GM21529 (cell line): ENCODE measurements around the gene HCRTR1.
A peak's percentile ranks its signal among the peaks of the same experiment; 100 is the strongest.

Source experiments
- ATAC-seq: cut with Tn5 transposase; IDR thresholded peaks from one replicate; pipeline ENCODE4 v1.9.1; 2021; ENCODE audit not compliant: unreplicated experiment

The HCRTR1 gene

DNA sequence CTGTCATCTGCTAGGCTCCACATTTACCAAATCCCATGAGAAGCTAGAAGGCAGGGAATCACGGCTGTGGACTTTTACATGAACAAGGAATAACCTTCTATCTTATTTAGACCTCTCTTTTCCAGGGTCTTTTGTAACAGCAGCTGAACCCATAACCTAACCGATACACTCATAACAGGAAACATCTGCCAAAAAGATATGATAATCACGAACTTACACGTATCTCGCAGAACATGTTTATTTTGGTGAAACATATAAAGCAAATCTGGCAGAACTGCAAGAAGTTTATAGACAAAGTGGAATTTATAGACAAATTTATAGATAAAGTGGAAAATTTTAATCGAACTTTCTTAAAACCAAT is 20.8 kb upstream of the HCRTR1 start:
- no peak for ATAC-seq

DNA sequence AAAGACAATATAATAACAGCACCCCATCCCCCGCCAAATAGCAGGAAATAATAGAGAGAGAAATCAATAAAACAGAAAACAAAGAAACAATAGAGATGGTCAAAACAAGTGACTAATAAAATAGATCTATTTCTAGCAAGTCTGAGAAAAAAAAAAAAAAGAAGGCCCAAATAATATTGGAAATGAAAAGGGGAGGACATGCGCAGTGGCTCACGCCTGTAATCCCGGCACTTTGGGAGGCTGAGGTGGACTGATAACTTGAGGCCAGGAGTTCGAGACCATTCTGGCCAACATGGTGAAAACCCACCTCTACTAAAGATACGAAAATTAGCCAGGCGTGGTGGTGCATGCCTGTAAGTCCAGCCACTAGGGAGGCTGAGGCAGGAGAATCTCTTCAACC is 18.5 kb upstream of the HCRTR1 start:
- ATAC-seq = no peak

DNA sequence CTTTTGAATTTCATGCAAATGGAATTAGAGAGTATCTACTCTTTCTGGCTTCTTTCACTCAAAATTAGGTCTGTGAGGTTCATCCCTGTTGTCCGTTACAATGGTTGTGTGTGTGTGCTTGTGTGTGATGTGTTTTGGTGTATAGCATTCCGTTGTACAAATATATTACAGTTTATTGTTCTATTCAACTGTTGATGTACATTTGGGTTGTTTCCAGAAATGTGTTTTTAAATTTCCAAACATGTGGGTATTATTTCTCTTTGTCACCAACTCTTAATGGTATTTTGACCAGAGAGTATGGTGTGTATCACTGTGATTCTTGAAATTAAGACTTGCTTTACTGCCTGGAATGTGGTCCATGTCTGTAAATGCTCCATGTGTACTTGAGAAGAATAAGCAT is 16.8 kb upstream of the HCRTR1 start:
- ATAC-seq = no peak

DNA sequence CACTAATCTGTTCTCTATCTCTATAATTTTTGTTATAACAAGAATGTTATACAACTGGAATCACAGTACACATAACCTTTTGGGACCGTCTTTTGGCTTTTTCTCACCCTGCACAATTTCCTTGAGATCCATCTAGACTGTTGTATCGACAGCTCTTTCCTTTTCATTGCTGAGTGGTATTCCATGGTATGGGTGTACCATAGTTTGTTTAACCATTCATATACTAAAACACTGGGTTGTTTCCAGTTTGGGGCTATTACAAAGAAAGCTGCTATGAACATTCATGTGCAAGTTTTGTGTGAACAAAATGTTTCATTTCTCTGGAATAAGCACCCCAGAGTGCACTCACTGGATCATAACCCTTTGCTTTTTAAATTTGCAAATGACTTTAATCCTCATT is 15.4 kb upstream of the HCRTR1 start:
- no peak for ATAC-seq

DNA sequence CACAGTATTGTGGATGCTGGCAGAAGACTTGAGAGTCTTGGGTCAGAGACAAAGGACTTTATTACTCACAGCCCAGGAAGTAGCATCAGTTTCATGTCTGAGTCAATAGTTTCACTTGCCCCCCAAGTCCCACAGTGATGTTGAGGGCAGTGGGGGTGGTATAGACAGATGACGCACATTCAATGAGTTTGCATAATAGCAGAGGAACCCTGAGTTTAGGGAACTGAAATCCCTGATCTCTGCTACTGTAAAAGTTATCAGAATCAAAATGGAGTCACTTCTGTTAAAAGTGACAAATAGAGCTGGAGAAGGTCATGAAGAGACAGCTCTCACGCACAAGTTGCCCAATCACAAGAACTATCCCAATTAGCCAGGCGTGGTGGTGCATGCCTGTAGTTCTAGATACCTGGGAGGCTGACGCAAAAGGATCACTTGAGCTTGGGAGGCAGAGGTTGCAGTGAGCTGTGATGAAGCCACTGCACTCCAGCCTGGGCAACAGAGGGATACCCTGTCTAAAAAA is 11.5 kb upstream of the HCRTR1 start:
- ATAC-seq = peak; percentile 98

DNA sequence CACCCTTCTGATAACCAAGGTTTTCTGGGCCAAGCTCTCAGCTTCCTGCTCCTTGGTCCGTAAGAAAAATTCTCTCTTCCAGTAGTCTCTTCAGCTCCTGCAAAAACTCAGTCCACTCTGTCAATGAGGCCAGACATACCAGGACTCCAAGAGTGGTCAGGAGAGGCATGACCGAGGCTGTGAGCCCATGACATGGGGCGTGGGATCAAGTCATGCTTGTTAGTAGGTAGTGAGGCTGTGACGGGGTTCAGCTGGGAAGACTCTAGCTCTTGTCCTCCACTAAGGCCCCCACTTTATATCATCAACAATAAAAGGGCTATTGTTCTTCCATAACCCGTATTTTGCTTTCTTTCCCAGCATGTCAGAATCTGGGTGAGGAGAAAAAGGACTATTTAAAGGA is 10.1 kb upstream of the HCRTR1 start:
- no peak for ATAC-seq

DNA sequence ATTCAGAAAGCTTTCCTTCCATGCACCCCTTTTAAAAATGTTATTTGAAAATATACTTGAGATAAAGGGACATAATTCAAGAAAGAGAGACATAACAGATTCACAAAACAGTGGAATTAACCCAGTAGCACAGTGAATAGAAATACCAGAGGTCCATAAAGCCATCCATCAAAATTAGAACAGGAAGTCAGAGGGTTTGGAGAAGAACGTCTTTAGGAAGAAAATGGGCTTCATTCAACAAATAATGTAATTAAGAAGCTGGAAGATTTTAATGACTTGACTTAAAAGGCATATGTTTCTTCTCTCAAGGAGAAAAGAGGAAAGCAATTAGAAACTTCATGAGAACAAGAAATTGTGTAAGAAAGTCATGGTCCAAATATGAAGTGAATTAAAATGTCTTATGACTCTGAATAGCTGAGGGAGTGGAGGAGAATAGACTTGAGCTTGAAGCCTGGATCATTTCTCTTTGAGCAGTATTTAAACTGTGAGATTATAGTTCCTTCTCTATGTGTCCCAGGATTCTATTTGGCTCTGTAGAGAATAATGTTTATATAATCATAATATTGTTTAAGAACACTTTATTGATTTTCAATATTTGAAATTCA is 7.9 kb upstream of the HCRTR1 start:
- ATAC-seq = no peak

DNA sequence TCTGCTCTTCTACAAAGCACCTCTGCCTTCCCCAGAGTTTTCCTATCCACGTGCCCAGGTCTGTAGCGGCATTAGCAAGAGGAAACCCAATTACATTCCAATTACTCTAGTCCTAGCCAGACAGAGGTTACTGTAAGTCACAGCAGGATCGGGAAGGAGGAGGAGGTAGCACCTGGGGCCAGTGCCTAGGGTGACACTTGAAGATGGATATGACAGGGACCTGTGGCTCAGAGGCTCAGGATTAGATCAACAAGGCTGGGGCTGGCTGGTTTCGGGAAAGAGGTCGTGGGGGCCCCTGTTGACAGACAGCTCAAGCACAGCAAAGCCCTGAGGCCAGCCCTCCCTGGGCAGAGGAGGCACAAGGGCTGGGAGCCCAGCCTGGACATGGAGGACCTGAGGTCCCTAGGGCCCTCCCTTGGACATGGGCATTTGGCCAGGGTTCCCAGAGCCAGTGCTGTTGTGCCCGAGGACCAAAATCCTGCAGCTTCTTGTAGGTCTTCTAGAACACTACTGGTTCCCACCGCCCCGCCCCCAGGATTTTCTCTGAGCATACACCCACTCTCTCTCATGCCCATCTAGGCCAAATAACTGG is 3.0 kb upstream of the HCRTR1 start:
- no peak for ATAC-seq

DNA sequence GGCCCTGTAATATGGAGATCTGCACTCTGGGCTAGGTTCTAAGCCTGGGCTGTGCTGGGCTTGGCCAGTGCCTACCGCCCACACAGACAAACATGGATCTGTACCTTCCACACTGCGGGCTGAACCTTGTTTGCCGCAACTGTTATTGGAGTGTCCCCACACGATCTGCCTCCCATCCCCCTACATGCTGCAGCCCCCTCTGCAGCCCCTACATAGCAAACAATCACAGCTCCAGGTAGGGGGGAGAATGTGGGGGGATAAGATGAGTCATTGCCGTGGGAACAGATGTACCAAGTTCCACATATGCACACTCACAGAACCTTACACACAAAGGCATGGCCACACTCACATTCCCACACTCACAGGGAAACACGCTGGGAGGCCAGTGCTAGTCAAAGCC is 2.1 kb upstream of the HCRTR1 start:
- no peak for ATAC-seq

DNA sequence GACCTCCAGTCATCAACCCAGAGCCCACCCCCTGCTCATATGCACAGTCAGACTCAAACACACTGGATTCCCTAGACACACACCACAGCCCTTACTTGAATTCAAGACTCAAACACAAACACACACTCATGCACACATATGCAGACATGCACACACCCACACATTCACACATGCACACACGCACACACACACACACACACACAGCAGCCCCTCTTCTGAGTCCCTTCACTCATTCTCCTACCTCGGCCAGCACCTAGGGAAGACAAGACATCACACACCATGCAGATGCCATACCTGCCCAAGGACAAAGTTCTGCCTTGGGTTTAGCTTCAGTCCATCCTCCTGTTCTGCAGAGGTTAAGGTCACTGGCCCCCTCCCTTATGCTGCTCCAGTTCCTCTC is 1.6 kb upstream of the HCRTR1 start:
- no peak for ATAC-seq

DNA sequence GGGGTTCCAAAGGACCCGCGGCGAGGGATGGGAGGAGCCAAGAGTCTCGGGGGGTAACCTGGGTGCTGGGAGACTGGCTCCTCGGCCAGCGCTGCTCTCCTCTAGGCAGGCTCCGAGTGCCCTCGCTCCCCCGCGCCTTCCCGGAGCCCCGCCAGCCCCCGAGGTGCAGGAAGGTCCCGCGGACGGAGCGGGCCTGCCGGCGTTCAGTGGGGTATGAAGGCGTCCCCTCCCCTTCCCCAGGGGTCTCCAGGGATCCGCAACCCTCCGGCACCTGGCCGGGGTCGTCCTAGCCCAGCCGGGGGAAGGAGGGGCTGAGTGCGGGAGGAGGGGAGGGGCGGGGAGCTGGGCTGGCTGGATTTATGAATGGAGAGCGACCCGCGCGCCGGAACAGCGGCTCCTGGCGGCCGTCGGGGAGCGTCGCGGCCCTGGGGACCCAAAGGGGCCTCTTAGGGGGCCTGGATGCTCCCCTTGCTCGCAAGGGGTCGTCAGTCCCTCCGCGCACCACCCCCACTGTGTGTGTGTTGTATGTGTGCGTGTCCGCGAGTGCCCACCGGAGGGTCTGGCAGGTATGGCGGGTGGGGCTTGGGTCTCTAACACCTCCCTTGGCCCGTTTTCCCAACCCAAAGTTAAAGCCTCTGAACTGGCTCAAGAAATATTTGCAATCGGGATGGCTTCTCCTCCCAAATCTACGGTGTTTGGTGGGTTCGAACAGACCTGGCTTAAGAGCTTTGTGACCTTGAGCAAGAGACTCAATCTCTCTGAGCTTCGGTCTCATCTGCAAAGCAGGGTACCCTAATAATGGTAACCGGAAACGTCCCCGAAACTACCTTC is 642 bp downstream of the HCRTR1 start:
- ATAC-seq = no peak

DNA sequence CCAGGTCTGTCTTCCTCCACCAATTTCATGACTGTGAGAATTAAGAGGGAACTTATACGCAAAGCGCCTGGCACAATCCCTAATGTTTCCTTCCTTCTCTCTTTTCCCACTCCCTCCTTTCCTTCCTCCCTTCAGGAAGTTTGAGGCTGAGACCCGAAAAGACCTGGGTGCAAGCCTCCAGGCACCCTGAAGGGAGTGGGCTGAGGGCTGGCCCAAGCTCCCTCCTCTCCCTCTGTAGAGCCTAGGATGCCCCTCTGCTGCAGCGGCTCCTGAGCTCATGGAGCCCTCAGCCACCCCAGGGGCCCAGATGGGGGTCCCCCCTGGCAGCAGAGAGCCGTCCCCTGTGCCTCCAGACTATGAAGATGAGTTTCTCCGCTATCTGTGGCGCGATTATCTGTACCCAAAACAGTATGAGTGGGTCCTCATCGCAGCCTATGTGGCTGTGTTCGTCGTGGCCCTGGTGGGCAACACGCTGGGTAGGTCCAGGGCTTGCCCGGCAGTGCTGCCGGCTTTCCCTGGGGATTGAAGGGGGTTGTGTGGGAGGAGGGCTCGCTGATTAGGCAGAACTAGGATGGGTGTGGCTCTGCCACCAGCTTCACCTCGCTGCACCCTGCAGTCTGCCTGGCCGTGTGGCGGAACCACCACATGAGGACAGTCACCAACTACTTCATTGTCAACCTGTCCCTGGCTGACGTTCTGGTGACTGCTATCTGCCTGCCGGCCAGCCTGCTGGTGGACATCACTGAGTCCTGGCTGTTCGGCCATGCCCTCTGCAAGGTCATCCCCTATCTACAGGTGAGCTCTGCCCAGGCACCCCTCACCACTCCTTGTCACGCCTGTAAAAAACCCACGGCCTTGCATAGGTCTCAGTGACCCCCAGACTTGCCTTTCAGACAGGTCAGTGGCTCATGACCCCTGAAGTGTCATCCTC is 1.7 kb downstream of the HCRTR1 start:
- no peak for ATAC-seq

DNA sequence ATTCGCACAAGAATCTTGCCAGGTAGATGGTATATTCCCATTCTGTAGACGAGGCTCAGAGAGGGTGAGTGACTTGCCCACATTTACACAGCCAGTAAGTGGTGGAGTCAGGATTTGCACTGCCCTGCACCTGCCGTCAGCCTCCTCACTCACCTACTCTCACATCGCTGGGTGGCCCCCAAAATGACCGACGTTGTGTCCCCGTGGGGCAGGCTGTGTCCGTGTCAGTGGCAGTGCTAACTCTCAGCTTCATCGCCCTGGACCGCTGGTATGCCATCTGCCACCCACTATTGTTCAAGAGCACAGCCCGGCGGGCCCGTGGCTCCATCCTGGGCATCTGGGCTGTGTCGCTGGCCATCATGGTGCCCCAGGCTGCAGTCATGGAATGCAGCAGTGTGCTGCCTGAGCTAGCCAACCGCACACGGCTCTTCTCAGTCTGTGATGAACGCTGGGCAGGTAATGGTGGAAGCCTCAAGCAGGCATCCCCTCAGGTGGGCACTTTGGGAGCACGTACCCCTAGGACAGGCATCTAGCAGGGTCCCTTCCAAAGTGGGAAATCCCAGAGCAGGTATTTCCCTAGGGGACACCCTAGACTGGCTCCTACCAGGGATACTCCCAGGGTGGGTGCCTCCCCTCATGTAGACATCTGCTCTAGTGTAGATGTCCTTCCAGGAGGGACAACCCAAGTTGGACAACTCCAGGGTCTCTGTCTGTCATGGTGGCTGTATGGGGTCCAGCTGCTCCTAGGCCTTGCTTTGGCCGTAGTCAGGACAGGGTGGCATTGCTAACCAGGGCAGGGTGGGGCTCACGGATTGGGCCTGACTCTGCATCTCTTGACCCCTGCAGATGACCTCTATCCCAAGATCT is 3.4 kb downstream of the HCRTR1 start:
- ATAC-seq = no peak

DNA sequence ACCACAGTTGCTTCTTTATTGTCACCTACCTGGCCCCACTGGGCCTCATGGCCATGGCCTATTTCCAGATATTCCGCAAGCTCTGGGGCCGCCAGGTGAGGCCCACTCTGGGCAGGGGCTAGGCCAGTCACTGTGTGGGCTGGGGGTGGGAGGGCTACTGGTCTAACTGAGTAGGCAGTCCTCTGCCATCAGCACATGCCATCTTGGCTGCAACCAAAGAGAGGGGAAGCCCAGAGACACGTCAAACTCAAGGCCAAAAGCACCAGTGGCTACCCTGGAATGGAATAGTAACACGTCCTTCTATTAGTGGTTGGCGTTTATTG is 4.0 kb downstream of the HCRTR1 start:
- no peak for ATAC-seq

DNA sequence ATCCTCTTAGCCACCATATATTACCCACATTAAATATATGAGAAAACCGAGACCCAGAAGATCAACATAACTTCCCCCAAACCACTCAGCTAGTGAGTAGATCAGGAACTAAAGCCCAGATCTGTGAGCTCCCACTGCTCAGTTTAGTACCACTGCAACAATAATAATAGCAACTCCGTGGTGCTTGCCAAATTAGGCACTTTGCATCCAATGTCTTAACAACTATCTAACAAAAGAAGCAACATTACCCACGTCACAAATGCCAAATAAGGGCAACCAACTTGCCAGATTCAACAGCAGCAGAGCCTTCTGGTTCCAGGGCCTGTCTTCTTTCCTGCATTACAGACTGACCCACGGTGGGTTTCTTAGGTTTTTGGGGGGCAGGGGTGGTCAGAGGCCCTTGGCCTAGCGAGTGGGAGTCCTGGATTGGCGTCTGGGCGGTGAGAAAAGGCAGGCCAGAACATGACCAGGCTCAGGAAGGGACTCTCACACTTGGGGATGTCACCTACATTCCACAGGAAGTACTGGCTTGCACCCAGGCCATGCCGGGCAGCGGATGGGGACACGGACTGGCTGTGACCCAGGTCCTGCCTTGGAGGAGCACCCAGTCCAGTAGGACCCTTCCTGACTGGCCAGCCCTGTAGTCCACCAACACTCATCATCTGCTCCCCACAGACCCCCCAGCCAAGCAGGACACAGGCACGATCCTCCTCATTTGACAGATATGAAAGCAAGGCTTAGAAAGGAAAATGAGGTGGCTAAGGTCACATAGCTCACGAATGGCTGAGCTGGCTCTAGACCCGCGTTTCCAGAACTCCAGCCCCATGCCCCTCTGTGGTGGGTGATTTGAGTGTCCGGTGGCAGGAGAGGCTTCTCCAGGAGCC is 4.6 kb downstream of the HCRTR1 start:
- ATAC-seq = no peak

DNA sequence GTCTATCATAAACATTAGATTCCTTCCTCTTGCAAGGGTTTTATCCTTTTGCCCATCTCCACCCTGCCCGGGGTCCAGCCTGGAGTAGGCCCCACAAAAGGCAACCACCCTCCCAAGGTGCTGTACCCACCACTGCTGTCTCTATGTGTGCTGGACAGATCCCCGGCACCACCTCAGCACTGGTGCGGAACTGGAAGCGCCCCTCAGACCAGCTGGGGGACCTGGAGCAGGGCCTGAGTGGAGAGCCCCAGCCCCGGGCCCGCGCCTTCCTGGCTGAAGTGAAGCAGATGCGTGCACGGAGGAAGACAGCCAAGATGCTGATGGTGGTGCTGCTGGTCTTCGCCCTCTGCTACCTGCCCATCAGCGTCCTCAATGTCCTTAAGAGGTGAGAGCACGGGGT is 5.9 kb downstream of the HCRTR1 start:
- ATAC-seq = no peak

DNA sequence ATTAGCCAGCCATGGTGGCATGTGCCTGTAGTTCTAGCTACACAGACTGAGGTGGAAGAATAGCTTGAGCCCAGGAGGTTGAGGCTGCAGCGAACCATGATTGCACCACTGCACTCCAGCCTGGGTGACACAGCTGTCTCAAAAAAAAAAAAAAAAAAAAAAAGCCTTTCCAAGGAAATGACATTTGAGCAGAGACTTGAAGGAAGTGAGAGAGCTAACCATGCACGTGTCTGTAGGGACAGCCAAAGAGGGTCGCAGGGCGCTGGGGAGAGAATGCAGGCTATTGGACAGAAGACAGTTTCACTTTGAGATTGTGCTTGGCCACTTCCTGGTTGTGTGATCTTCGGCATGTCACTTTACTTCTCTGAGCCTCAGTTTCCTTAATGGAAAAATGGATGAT is 6.8 kb downstream of the HCRTR1 start:
- ATAC-seq = no peak

DNA sequence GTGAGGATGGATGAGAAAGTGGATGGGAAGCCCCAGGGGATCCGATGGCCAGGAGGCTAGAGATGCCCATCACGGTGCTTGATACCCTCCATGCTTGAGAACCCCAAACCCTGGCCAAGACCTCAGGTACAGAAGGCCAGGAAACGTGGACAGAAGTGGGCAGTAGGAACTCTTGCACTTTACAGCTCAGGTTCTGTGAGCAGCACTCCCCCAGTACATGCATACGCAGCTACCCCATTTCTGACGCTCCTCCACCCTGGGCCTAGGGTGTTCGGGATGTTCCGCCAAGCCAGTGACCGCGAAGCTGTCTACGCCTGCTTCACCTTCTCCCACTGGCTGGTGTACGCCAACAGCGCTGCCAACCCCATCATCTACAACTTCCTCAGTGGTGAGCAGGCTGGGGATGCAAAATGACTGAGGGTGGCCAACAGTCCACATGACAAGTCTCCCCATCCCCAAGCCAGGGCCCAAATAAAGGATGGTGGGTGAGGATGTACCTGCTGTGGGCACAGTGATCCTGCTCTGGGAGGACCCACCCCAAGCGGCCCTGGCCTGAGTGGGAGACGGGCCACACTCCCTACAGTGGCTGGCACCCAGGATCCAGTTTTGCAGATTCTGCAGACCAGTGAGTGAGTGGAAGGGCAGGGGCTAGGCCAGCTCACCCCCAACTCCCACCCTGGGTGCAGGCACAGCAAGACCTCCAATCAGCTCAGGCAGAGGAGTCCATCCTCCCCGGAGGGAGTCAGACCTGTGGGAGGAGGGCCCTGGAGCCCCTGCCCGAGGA is 7.4 kb downstream of the HCRTR1 start:
- ATAC-seq = no peak
